Progenitor cell of endocrine pancreas (in vitro differentiated cells): ENCODE data around the gene SNX13. TPM values are rescaled to one million over a fixed set of nuclear protein-coding genes. Genes with fewer than 3 reads are reported as not detected.
"Not testable (repeated sequence)": the region's sequence is repeated elsewhere in the genome, so short reads cannot be mapped to it uniquely, and the experiment has no call there.

Source experiments
- DNase-seq: peaks from one replicate; pipeline ENCODE4 v3.0.0; 2021; ENCODE audit warnings: low spot score; ENCODE audit not compliant: unreplicated experiment
- H3K27ac Mint-ChIP-seq: 2 replicates; pipeline ENCODE4 v1.8.0; 2021; ENCODE audit warnings: mild to moderate bottlenecking, moderate library complexity, mixed read lengths
- H3K27me3 Mint-ChIP-seq: 2 replicates; pipeline ENCODE4 v1.8.0; 2021; ENCODE audit warnings: mixed read lengths
- H3K36me3 Mint-ChIP-seq: 2 replicates; pipeline ENCODE4 v1.8.0; 2022; ENCODE audit warnings: mixed read lengths; ENCODE audit not compliant: insufficient read depth
- H3K4me1 Mint-ChIP-seq: 2 replicates; pipeline ENCODE4 v1.8.0; 2021; ENCODE audit warnings: low read depth, mixed read lengths
- H3K4me3 Mint-ChIP-seq: 2 replicates; pipeline ENCODE4 v1.8.0; 2021; ENCODE audit warnings: low read depth, mild to moderate bottlenecking, moderate library complexity, mixed read lengths
- H3K9me3 Mint-ChIP-seq: 2 replicates; pipeline ENCODE4 v1.8.0; 2021; ENCODE audit warnings: low read depth, mixed read lengths
- total RNA-seq: library from RNA; stranded (reverse); gene quantifications from 2 replicates; pipeline ENCODE4 v1.2.1, GENCODE V29; 2021
- TF ChIP-seq, protein P1 (sequence below): fragments of 200-600 bp; sonication (generic); IDR thresholded peaks from one replicate; pipeline ENCODE4 v1.5.0; 2021; ENCODE audit warnings: antibody characterized with exemption, mild to moderate bottlenecking; ENCODE audit not compliant: unreplicated experiment

The SNX13 gene
- total RNA-seq, 1 donor from 2014 or later, result 48.5 TPM

DNA sequence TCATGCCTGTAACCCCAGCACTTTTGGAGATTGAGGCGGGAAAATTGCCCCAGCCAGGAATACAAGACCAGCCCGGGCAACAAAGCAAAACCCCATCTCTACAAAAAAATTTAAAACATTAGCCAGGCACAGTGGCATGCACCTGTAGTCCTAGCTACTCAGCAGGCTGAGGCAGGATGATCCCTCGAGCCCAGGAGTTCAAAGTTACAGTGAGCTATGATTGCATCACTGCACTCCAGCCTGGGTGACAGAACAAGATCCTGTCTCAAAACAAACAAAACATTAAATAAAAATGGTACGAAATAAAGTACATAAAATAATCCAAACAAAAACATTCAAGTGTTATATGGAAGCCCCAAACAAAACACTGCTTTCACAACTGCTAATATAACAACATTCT is 125.0 kb downstream of the SNX13 start:
- TF ChIP-seq, protein P1, sequence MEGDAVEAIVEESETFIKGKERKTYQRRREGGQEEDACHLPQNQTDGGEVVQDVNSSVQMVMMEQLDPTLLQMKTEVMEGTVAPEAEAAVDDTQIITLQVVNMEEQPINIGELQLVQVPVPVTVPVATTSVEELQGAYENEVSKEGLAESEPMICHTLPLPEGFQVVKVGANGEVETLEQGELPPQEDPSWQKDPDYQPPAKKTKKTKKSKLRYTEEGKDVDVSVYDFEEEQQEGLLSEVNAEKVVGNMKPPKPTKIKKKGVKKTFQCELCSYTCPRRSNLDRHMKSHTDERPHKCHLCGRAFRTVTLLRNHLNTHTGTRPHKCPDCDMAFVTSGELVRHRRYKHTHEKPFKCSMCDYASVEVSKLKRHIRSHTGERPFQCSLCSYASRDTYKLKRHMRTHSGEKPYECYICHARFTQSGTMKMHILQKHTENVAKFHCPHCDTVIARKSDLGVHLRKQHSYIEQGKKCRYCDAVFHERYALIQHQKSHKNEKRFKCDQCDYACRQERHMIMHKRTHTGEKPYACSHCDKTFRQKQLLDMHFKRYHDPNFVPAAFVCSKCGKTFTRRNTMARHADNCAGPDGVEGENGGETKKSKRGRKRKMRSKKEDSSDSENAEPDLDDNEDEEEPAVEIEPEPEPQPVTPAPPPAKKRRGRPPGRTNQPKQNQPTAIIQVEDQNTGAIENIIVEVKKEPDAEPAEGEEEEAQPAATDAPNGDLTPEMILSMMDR, result no peak
- peaks cover 34% of the 10 kb centered on the region for H3K36me3 Mint-ChIP-seq
- no peaks in the 10 kb centered on the region for H3K4me1 Mint-ChIP-seq
- no peak overlapping the region for H3K4me3 Mint-ChIP-seq
- H3K9me3 Mint-ChIP-seq, result peaks cover 22% of the 10 kb centered on the region
- DNase-seq, result no peak
- H3K27ac Mint-ChIP-seq, result no peak overlapping the region
- no peaks in the 10 kb centered on the region for H3K27me3 Mint-ChIP-seq

DNA sequence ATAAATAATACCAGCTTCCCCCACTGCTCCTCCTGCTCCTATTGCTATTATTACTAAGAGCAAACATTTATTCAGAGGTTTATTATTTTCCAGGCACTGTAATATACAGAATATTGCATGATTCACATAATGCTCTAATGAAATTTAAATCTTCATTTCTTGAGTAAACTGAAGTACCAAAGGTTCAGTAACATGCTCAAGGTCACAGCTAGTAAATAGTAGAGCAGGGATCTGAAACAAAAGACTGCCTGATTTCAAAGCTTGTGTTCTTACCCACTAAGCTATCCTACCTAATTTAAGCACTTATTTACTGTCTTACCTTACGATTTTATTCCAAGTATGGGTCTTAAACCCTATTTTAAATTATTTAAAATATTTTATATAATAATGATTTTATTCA is 126.2 kb downstream of the SNX13 start:
- no peak for DNase-seq
- H3K27ac Mint-ChIP-seq, result no peak overlapping the region
- no peak overlapping the region for H3K4me3 Mint-ChIP-seq
- peaks cover 2% of the 10 kb centered on the region for H3K4me1 Mint-ChIP-seq
- H3K9me3 Mint-ChIP-seq, result peaks cover 32% of the 10 kb centered on the region
- peaks cover 43% of the 10 kb centered on the region for H3K36me3 Mint-ChIP-seq
- H3K27me3 Mint-ChIP-seq, result no peaks in the 10 kb centered on the region
- TF ChIP-seq, protein P1, result no peak

- not testable (repeated sequence) for H3K4me1 Mint-ChIP-seq, H3K4me3 Mint-ChIP-seq, DNase-seq, H3K27ac Mint-ChIP-seq, H3K27me3 Mint-ChIP-seq
- Mint-ChIP-seq H3K9me3 (peaks cover 32% of the 10 kb centered on the region), H3K36me3 (peaks cover 50% of the 10 kb centered on the region)
Measured at GRCh38 chr7:17809215-17809614, 131.1 kb downstream of the SNX13 start.

DNA sequence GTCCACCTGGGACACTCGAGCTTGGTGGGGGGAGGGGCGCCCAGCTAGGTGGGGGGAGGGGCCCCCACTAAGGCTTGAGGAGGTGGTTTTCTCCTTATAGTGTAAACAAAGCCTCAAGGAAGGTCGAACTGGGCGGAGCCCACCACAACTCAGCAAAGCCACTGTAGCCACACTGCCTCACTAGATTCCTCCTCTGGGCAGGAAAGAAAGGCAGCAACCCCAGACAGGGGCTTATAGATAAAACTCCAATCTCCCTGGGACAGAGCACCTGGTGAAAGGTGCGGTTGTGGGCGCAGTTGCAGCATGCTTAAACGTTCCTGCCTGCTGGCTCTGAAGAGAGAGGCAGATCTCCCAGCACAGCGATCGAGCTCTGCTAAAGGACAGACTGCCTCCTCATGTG is 133.1 kb downstream of the SNX13 start:
- peaks cover 3% of the 10 kb centered on the region for H3K4me1 Mint-ChIP-seq
- H3K4me3 Mint-ChIP-seq, result no peak overlapping the region
- no peaks in the 10 kb centered on the region for H3K27me3 Mint-ChIP-seq
- peak overlapping the region; percentile 13 for H3K27ac Mint-ChIP-seq
- peaks cover 40% of the 10 kb centered on the region for H3K36me3 Mint-ChIP-seq
- peaks cover 27% of the 10 kb centered on the region for H3K9me3 Mint-ChIP-seq
- DNase-seq, result no peak
- TF ChIP-seq, protein P1, result no peak

- peaks cover 21% of the 10 kb centered on the region for H3K9me3 Mint-ChIP-seq
- no peak overlapping the region for H3K27ac Mint-ChIP-seq
- DNase-seq, result no peak
- H3K4me3 Mint-ChIP-seq, result no peak overlapping the region
- peaks cover 3% of the 10 kb centered on the region for H3K4me1 Mint-ChIP-seq
- H3K27me3 Mint-ChIP-seq, result no peaks in the 10 kb centered on the region
- TF ChIP-seq, protein P1, result no peak
- H3K36me3 Mint-ChIP-seq, result peaks cover 35% of the 10 kb centered on the region
Measured at GRCh38 chr7:17806631-17807030, 133.7 kb downstream of the SNX13 start.

- H3K27me3 Mint-ChIP-seq, result no peaks in the 10 kb centered on the region
- no peak for DNase-seq
Measured at GRCh38 chr7:17802056-17802455, 138.2 kb downstream of the SNX13 start.

More at GRCh38 chr7:17802056-17802455, 138.2 kb downstream of the SNX13 start:
- H3K27ac Mint-ChIP-seq, result no peak overlapping the region
- peaks cover 16% of the 10 kb centered on the region for H3K36me3 Mint-ChIP-seq
- TF ChIP-seq, protein P1, result no peak
- no peaks in the 10 kb centered on the region for H3K9me3 Mint-ChIP-seq
- no peaks in the 10 kb centered on the region for H3K4me1 Mint-ChIP-seq
- H3K4me3 Mint-ChIP-seq, result no peak overlapping the region
